ENCODE results near the gene TRIM29.

The TRIM29 gene

GRCh38 chr11:120184946-120185705 lies 47.2 kb upstream of the TRIM29 start:
- Histone ChIP-seq H3K36me3 (no peaks in the 10 kb centered on the region), H3K4me1 (no peaks in the 10 kb centered on the region), H3K27me3 (peaks cover 0 to 15% of the 10 kb centered on the region in 2 donors), H3K9me3 (no peaks in the 10 kb centered on the region), H3K4me3 (no peak overlapping the region), H3K27ac (no peak overlapping the region)
- no peak for TF ChIP-seq CTCF (IDR thresholded peaks at IDR 0.05)
- peak; percentile 70 to 73 for DNase-seq
- intact Hi-C loops (cut with DNase I; ENCODE audit: low total_unique reads), result no loop called here

- H3K36me3 ChIP-seq, result no peaks in the 10 kb centered on the region
- intact Hi-C loops (cut with DNase I; ENCODE audit: low total_unique reads), result no loop called here
- no peaks in the 10 kb centered on the region for H3K4me1 ChIP-seq
- no peaks in the 10 kb centered on the region for H3K9me3 ChIP-seq
- H3K27ac ChIP-seq, result no peak overlapping the region
- TF ChIP-seq CTCF (IDR thresholded peaks at IDR 0.05), result no peak
- H3K27me3 ChIP-seq, result peaks cover 0 to 12% of the 10 kb centered on the region in 2 donors
- DNase-seq, result peak in 1 of 2 donors; percentile 68
- H3K4me3 ChIP-seq, result no peak overlapping the region
Measured at GRCh38 chr11:120184371-120184945, 46.5 kb upstream of the TRIM29 start.

- DNase-seq, result peak in 1 of 2 donors; percentile 59
- no peaks in the 10 kb centered on the region for H3K36me3 ChIP-seq
- peaks cover 0 to under 1% (median 0%) of the 10 kb centered on the region in 4 donors for H3K4me1 ChIP-seq
- no peak overlapping the region for H3K27ac ChIP-seq
- intact Hi-C loops (cut with DNase I; ENCODE audit: low total_unique reads), result no loop called here
- no peak for TF ChIP-seq CTCF (IDR thresholded peaks at IDR 0.05)
- no peaks in the 10 kb centered on the region for H3K9me3 ChIP-seq
- peaks cover 0 to 8% of the 10 kb centered on the region in 2 donors for H3K27me3 ChIP-seq
- H3K4me3 ChIP-seq, result no peak overlapping the region
Measured at GRCh38 chr11:120183701-120184141, 45.8 kb upstream of the TRIM29 start.

GRCh38 chr11:120182790-120183491 lies 45.0 kb upstream of the TRIM29 start:
- Histone ChIP-seq H3K4me1 (peaks cover 0 to 7% (median 0%) of the 10 kb centered on the region in 4 donors), H3K27ac (no peak overlapping the region), H3K27me3 (peaks cover 0 to 8% of the 10 kb centered on the region in 2 donors), H3K36me3 (no peaks in the 10 kb centered on the region), H3K9me3 (no peaks in the 10 kb centered on the region), H3K4me3 (no peak overlapping the region)
- intact Hi-C loops (cut with DNase I; ENCODE audit: low total_unique reads), result no loop called here
- DNase-seq, result peak in 1 of 2 donors; percentile 61
- no peak for TF ChIP-seq CTCF (IDR thresholded peaks at IDR 0.05)

- no peak for TF ChIP-seq CTCF (IDR thresholded peaks at IDR 0.05)
- peak in 1 of 2 donors; percentile 53 for DNase-seq
- Histone ChIP-seq H3K4me1 (peaks cover 0 to 7% (median 0%) of the 10 kb centered on the region in 4 donors), H3K4me3 (no peak overlapping the region), H3K27ac (no peak overlapping the region), H3K9me3 (no peaks in the 10 kb centered on the region), H3K27me3 (peaks cover 0 to 8% of the 10 kb centered on the region in 2 donors), H3K36me3 (no peaks in the 10 kb centered on the region)
- intact Hi-C loops (cut with DNase I; ENCODE audit: low total_unique reads), result no loop called here
Measured at GRCh38 chr11:120182372-120182771, 44.5 kb upstream of the TRIM29 start.

Data from tibial artery (tissue), 4 donors.